DOHH2 (cell line): ENCODE data around the gene SERPINA5.
"Not testable (repeated sequence)": the region's sequence is repeated elsewhere in the genome, so short reads cannot be mapped to it uniquely, and the experiment has no call there.

Source experiments
- H3F3A ChIP-seq: fragments of 200-600 bp; sonication (generic), shearing (Covaris generic); 2 replicates; pipeline ENCODE4 v1.6.0; 2016; ENCODE audit warnings: antibody characterized with exemption, mild to moderate bottlenecking; ENCODE audit not compliant: control insufficient read depth, insufficient read depth
- H3K27ac ChIP-seq: fragments of 200-600 bp; sonication (generic); 2 replicates; pipeline ENCODE4 v1.5.1; 2014; ENCODE audit warnings: low read depth, mild to moderate bottlenecking, low read length, moderate library complexity
- H3K27me3 ChIP-seq: fragments of 200-600 bp; sonication (generic); 2 replicates; pipeline ENCODE4 v1.6.1; 2014; ENCODE audit warnings: mild to moderate bottlenecking, low read length, mixed read lengths; ENCODE audit not compliant: control insufficient read depth
- H3K36me3 ChIP-seq: fragments of 200-600 bp; sonication (generic); 2 replicates; pipeline ENCODE4 v1.6.1; 2014; ENCODE audit warnings: mild to moderate bottlenecking, low read length, moderate library complexity, mixed read lengths; ENCODE audit not compliant: control insufficient read depth
- H3K4me1 ChIP-seq: fragments of 200-600 bp; sonication (generic); 2 replicates; pipeline ENCODE4 v1.6.1; 2014; ENCODE audit warnings: mild to moderate bottlenecking, low read length, mixed read lengths; ENCODE audit not compliant: control insufficient read depth
- H3K4me2 ChIP-seq: fragments of 200-600 bp; sonication (generic); 2 replicates; pipeline ENCODE4 v1.6.0; 2014; ENCODE audit warnings: mild to moderate bottlenecking, low read length, moderate library complexity
- H3K4me3 ChIP-seq: fragments of 200-600 bp; sonication (generic); 2 replicates; pipeline ENCODE4 v1.5.1; 2014; ENCODE audit warnings: mild to moderate bottlenecking, low read length, mixed read lengths
- H3K79me2 ChIP-seq: fragments of 200-600 bp; sonication (generic); 2 replicates; pipeline ENCODE4 v1.6.1; 2014; ENCODE audit warnings: mild to moderate bottlenecking, low read length, mixed read lengths; ENCODE audit not compliant: control insufficient read depth
- H3K9me2 ChIP-seq: fragments of 200-600 bp; sonication (generic); replicated peaks from 2 replicates; pipeline ENCODE4 v1.6.1; 2014; ENCODE audit warnings: mild to moderate bottlenecking, low read length, mixed read lengths; ENCODE audit not compliant: control insufficient read depth
- H3K9me3 ChIP-seq: fragments of 200-600 bp; sonication (generic); 2 replicates; pipeline ENCODE4 v1.6.1; 2014; ENCODE audit warnings: antibody characterized with exemption, low read length, mixed read lengths; ENCODE audit not compliant: control insufficient read depth, insufficient read depth
- H4K20me1 ChIP-seq: fragments of 200-600 bp; sonication (generic); 2 replicates; pipeline ENCODE4 v1.6.0; 2014; ENCODE audit warnings: low read depth, mild to moderate bottlenecking, antibody characterized with exemption, low read length, moderate library complexity; ENCODE audit not compliant: control insufficient read depth, insufficient read depth
- CTCF ChIP-seq: fragments of 200-600 bp; sonication (generic); IDR thresholded peaks from one replicate; pipeline ENCODE4 v1.5.1; 2014; ENCODE audit warnings: antibody characterized with exemption, mild to moderate bottlenecking, low read depth, low read length; ENCODE audit not compliant: poor library complexity, severe bottlenecking
- EZH2phosphoT487 ChIP-seq: fragments of 200-600 bp; sonication (generic); IDR thresholded peaks from 2 replicates; pipeline ENCODE4 v1.6.1; 2017; ENCODE audit warnings: borderline replicate concordance, mild to moderate bottlenecking, antibody characterized with exemption, low read length, moderate library complexity, mixed read lengths

SERPINA5 gene

GRCh38 chr14:94601884-94602391 lies 20.7 kb downstream of the SERPINA5 start:
- Histone ChIP-seq H3K4me1 (no peaks in the 10 kb centered on the region), H3K79me2 (no peaks in the 10 kb centered on the region), H3K4me3 (no peak overlapping the region), H3K4me2 (no peak overlapping the region), H3F3A (no peaks in the 10 kb centered on the region), H4K20me1 (no peaks in the 10 kb centered on the region), H3K9me2 (no peaks in the 10 kb centered on the region), H3K27ac (no peak overlapping the region), H3K27me3 (peaks cover 8% of the 10 kb centered on the region; the same call in 1 of the 2 replicates), H3K9me3 (no peaks in the 10 kb centered on the region), H3K36me3 (no peaks in the 10 kb centered on the region)
- TF ChIP-seq EZH2phosphoT487: no peak
- no peak for TF ChIP-seq CTCF

DNA sequence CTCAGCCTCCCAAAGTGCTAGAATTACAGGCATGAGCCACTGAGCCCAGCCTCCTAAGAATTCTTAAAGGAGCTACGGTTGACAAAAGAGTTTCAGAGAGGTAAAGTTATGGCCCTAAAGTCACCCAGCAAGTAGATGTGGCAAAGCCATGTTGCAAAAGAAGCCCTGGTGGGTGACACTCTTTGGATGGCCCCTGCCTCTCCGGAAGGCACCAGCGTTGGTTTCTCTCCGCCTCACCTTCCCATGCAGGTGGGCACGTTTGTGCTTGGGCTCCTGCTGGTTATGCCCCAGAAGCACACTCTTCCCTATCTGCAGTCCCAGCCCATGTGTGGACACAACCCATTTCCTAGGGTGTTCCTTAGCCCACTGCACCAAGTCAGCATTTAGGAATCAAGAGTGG lies 21.5 kb downstream of the SERPINA5 start:
- no peaks in the 10 kb centered on the region for H3F3A ChIP-seq
- no peak overlapping the region for H3K4me3 ChIP-seq
- TF ChIP-seq EZH2phosphoT487 (no peak), CTCF (no peak)
- H3K27me3 ChIP-seq: peaks cover 8% of the 10 kb centered on the region; the same call in 1 of the 2 replicates
- H3K4me1 ChIP-seq: no peaks in the 10 kb centered on the region
- H3K9me2 ChIP-seq: no peaks in the 10 kb centered on the region
- no peaks in the 10 kb centered on the region for H3K79me2 ChIP-seq
- H3K27ac ChIP-seq: no peak overlapping the region
- no peak overlapping the region for H3K4me2 ChIP-seq
- no peaks in the 10 kb centered on the region for H4K20me1 ChIP-seq
- no peaks in the 10 kb centered on the region for H3K9me3 ChIP-seq
- H3K36me3 ChIP-seq: no peaks in the 10 kb centered on the region

DNA sequence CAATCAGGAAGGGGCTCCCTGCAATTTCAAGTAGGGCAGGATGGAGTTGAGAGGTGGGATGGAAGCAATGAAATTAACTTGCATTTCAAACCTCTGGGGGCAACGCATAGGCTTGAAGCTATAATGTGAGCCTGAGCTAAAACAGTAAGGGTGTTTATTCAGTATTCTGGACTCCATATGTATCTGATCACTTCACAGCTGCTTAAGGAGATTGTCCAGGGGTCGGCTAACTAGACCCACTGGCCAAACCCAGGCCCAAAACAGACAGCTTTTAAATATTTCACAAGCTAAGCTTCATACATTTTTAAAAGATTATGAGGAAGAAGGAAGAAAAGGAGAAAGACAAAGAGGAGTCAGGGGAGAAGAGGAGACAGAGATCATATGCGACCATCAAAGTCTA lies 24.1 kb downstream of the SERPINA5 start:
- no peak overlapping the region for H3K4me3 ChIP-seq
- H3K9me3 ChIP-seq: no peaks in the 10 kb centered on the region
- no peak overlapping the region for H3K27ac ChIP-seq
- H3K4me1 ChIP-seq: no peaks in the 10 kb centered on the region
- H3K36me3 ChIP-seq: no peaks in the 10 kb centered on the region
- peaks cover 8% of the 10 kb centered on the region; the same call in 1 of the 2 replicates for H3K27me3 ChIP-seq
- H3K79me2 ChIP-seq: no peaks in the 10 kb centered on the region
- no peaks in the 10 kb centered on the region for H3K9me2 ChIP-seq
- no peak for TF ChIP-seq CTCF
- no peak for TF ChIP-seq EZH2phosphoT487
- H3K4me2 ChIP-seq: no peak overlapping the region
- no peaks in the 10 kb centered on the region for H4K20me1 ChIP-seq
- no peaks in the 10 kb centered on the region for H3F3A ChIP-seq

GRCh38 chr14:94608966-94609365 lies 27.7 kb downstream of the SERPINA5 start:
- H3K79me2 ChIP-seq, H3K9me2 ChIP-seq, H3K27ac ChIP-seq, H3K4me3 ChIP-seq, H3K4me1 ChIP-seq, H3K4me2 ChIP-seq, H4K20me1 ChIP-seq, H3K27me3 ChIP-seq, H3K36me3 ChIP-seq, H3F3A ChIP-seq, H3K9me3 ChIP-seq: not testable (repeated sequence)
